ENCODE data around the gene DPF3.

Gene DPF3

GRCh38 chr14:72633551-72633950 lies 260.4 kb downstream of the DPF3 start:
- no peak for DNase-seq

GRCh38 chr14:72632727-72633126 lies 261.2 kb downstream of the DPF3 start:
- DNase-seq: no peak

GRCh38 chr14:72631401-72631800 lies 262.5 kb downstream of the DPF3 start:
- no peak for DNase-seq

GRCh38 chr14:72630374-72630773 lies 263.5 kb downstream of the DPF3 start:
- no peak for DNase-seq

GRCh38 chr14:72629534-72629933 lies 264.4 kb downstream of the DPF3 start:
- DNase-seq: no peak

- DNase-seq: no peak
Observed at GRCh38 chr14:72625689-72626088, 268.2 kb downstream of the DPF3 start.

GRCh38 chr14:72621387-72622065 lies 272.4 kb downstream of the DPF3 start:
- no peak for DNase-seq

- DNase-seq: no peak
Observed at GRCh38 chr14:72619881-72620280, 274.0 kb downstream of the DPF3 start.

GRCh38 chr14:72619111-72619571 lies 274.8 kb downstream of the DPF3 start:
- no peak for DNase-seq

GRCh38 chr14:72618424-72618823 lies 275.5 kb downstream of the DPF3 start:
- DNase-seq: no peak

GRCh38 chr14:72617391-72618031 lies 276.4 kb downstream of the DPF3 start:
- DNase-seq: no peak

GRCh38 chr14:72616811-72617210 lies 277.1 kb downstream of the DPF3 start:
- DNase-seq: no peak

- no peak for DNase-seq
Observed at GRCh38 chr14:72616294-72616693, 277.6 kb downstream of the DPF3 start.

GRCh38 chr14:72615451-72616121 lies 278.3 kb downstream of the DPF3 start:
- DNase-seq: no peak

GRCh38 chr14:72614891-72615415 lies 278.9 kb downstream of the DPF3 start:
- DNase-seq: no peak

GRCh38 chr14:72614365-72614764 lies 279.5 kb downstream of the DPF3 start:
- no peak for DNase-seq

- DNase-seq: no peak
Observed at GRCh38 chr14:72613975-72614319, 280.0 kb downstream of the DPF3 start.

- DNase-seq: no peak
Observed at GRCh38 chr14:72613231-72613974, 280.5 kb downstream of the DPF3 start.

GRCh38 chr14:72612041-72612440 lies 281.9 kb downstream of the DPF3 start:
- DNase-seq: no peak

- DNase-seq: no peak
Observed at GRCh38 chr14:72611506-72611905, 282.4 kb downstream of the DPF3 start.

GRCh38 chr14:72610831-72611200 lies 283.1 kb downstream of the DPF3 start:
- no peak for DNase-seq

- no peak for DNase-seq
Observed at GRCh38 chr14:72610096-72610830, 283.6 kb downstream of the DPF3 start.
